Body of pancreas (tissue), 4 donors: Measurements from ENCODE around the gene ALDH1B1. TPM values are rescaled to one million over a fixed set of nuclear protein-coding genes. Genes with fewer than 3 reads are reported as not detected.

Experiments
- ATAC-seq: fragments of 150-250 bp; one replicate; pipeline ENCODE4 v1.9.1; 2016
- DNase-seq, 4 donors: peaks; one replicate each; pipeline ENCODE4 v3.0.0-alpha.2; 2019
- H3K27ac ChIP-seq, 4 donors: fragments of 200-600 bp; sonication (generic); 1 replicate in 3 of 4; 2 replicates in 1 of 4; pipeline versions ENCODE4 v1.5.1 to v1.6.1; 2016 to 2019; ENCODE audit warnings: mild to moderate bottlenecking in 1 of 4, mixed read lengths in 1 of 4, moderate library complexity in 1 of 4
- H3K27me3 ChIP-seq, 2 donors: fragments of 200-600 bp; sonication (generic); one replicate each; pipeline ENCODE4 v1.6.0; 2016; ENCODE audit warnings: mild to moderate bottlenecking in 1 of 2
- H3K36me3 ChIP-seq, 2 donors: fragments of 200-600 bp; sonication (generic); replicated peaks in 1 of 2; 2 replicates each; pipeline ENCODE4 v1.5.1; 2016; ENCODE audit warnings: low read depth in 2 of 2; ENCODE audit not compliant: insufficient read depth in 1 of 2
- H3K4me1 ChIP-seq: fragments of 200-600 bp; sonication (generic); one replicate; pipeline ENCODE4 v1.6.0; 2016
- H3K4me3 ChIP-seq, 2 donors: fragments of 200-600 bp; sonication (generic); 1 replicate in 1 of 2; 2 replicates in 1 of 2; pipeline ENCODE4 v1.5.1; 2016 to 2019
- H3K9me3 ChIP-seq, 3 donors: fragments of 200-600 bp; sonication (generic); 1 replicate in 2 of 3; 2 replicates in 1 of 3; pipeline ENCODE4 v1.5.1; 2016
- CTCF ChIP-seq, 7 experiments: fragments of 450-650 bp in 4 of 7; fragments of 200-600 bp in 3 of 7; sonication (generic) in 3 of 7; IDR thresholded peaks; one replicate each; pipeline ENCODE4 v1.5.1; 2016 to 2019; ENCODE audit warnings: antibody characterized with exemption in 7 of 7
- POLR2A ChIP-seq, 3 donors: fragments of 450-650 bp; IDR thresholded peaks; one replicate each; pipeline ENCODE4 v1.6.1; 2016; ENCODE audit warnings: antibody characterized with exemption in 3 of 3, mild to moderate bottlenecking in 2 of 3
- WGBS, 2 donors: methylation state at CpG; one replicate each; pipeline ENCODE4 v1.1.5; 2017; 5-methylcytosine and 5-hydroxymethylcytosine counted together
- intact Hi-C: fragments of 100-400 bp; cut with DNase I; formaldehyde crosslinking; loops from one replicate; pipeline ENCODE4 v1.15.1; 2023
- total RNA-seq, 2 donors: library from RNA; depleted of rRNA; stranded (reverse); fragments of >200 nt; gene quantifications; one replicate each; pipeline ENCODE4 v1.1.0, GENCODE V29; 2016

The ALDH1B1 gene
- total RNA-seq, 2 donors from 2014 or later: 11.7 to 17.5 TPM

GRCh38 chr9:38372762-38373619 lies 19.5 kb upstream of the ALDH1B1 start:
- Histone ChIP-seq H3K4me3 (no peak overlapping the region), H3K27ac (no peak overlapping the region), H3K27me3 (no peaks in the 10 kb centered on the region), H3K9me3 (no peaks in the 10 kb centered on the region), H3K4me1 (no peaks in the 10 kb centered on the region), H3K36me3 (no peaks in the 10 kb centered on the region)
- intact Hi-C loops: no loop called here
- ATAC-seq (no peak), DNase-seq (peak in 1 of 4 donors; percentile 2)
- 70 to 75% methylated on average over 10 of the region's 10 CpGs for whole genome bisulfite sequencing, 2 donors
- no peak for TF ChIP-seq CTCF (IDR thresholded peaks at IDR 0.05)
- TF ChIP-seq POLR2A (IDR thresholded peaks at IDR 0.05): no peak

GRCh38 chr9:38373679-38374078 lies 18.8 kb upstream of the ALDH1B1 start:
- Histone ChIP-seq H3K27ac (no peak overlapping the region), H3K36me3 (no peaks in the 10 kb centered on the region), H3K4me3 (no peak overlapping the region), H3K9me3 (no peaks in the 10 kb centered on the region), H3K27me3 (no peaks in the 10 kb centered on the region), H3K4me1 (no peaks in the 10 kb centered on the region)
- intact Hi-C loops: no loop called here
- WGBS, 2 donors: 44 to 51% methylated on average over 3 of the region's 3 CpGs
- ATAC-seq (no peak), DNase-seq (no peak)
- TF ChIP-seq POLR2A (IDR thresholded peaks at IDR 0.05) (no peak), CTCF (IDR thresholded peaks at IDR 0.05) (no peak)

- Histone ChIP-seq H3K4me1 (no peaks in the 10 kb centered on the region), H3K9me3 (no peaks in the 10 kb centered on the region), H3K27me3 (no peaks in the 10 kb centered on the region), H3K4me3 (no peak overlapping the region), H3K36me3 (no peaks in the 10 kb centered on the region), H3K27ac (no peak overlapping the region)
- DNase-seq: no peak
- ATAC-seq: no peak
- intact Hi-C loops: no loop called here
- 43 to 49% methylated on average over 5 of the region's 5 CpGs for WGBS, 2 donors
- TF ChIP-seq POLR2A (IDR thresholded peaks at IDR 0.05) (no peak), CTCF (IDR thresholded peaks at IDR 0.05) (no peak)
These were observed 17.5 kb upstream of the ALDH1B1 start for GRCh38 chr9:38374847-38375571.

GRCh38 chr9:38375572-38375963 lies 16.9 kb upstream of the ALDH1B1 start:
- no peaks in the 10 kb centered on the region for H3K9me3 ChIP-seq
- TF ChIP-seq CTCF (IDR thresholded peaks at IDR 0.05) (no peak), POLR2A (IDR thresholded peaks at IDR 0.05) (no peak)
- no peaks in the 10 kb centered on the region for H3K27me3 ChIP-seq
- H3K36me3 ChIP-seq: no peaks in the 10 kb centered on the region
- peaks cover 4% of the 10 kb centered on the region for H3K4me1 ChIP-seq
- no peak overlapping the region for H3K27ac ChIP-seq
- intact Hi-C loops: no loop called here
- no peak overlapping the region for H3K4me3 ChIP-seq
- WGBS, 2 donors: 50 to 59% methylated on average over 10 of the region's 10 CpGs
- ATAC-seq: no peak
- no peak for DNase-seq
